GM21526 (cell line): ENCODE measurements around the gene JARID2.

ENCODE experiments used
- ATAC-seq: cut with Tn5 transposase; IDR thresholded peaks from one replicate; pipeline ENCODE4 v1.9.1; 2021; ENCODE audit warnings: moderate library complexity; ENCODE audit not compliant: unreplicated experiment, low FRiP score

Gene JARID2

GRCh38 chr6:15349379-15349778 lies 103.5 kb downstream of the JARID2 start:
- ATAC-seq = no peak

DNA sequence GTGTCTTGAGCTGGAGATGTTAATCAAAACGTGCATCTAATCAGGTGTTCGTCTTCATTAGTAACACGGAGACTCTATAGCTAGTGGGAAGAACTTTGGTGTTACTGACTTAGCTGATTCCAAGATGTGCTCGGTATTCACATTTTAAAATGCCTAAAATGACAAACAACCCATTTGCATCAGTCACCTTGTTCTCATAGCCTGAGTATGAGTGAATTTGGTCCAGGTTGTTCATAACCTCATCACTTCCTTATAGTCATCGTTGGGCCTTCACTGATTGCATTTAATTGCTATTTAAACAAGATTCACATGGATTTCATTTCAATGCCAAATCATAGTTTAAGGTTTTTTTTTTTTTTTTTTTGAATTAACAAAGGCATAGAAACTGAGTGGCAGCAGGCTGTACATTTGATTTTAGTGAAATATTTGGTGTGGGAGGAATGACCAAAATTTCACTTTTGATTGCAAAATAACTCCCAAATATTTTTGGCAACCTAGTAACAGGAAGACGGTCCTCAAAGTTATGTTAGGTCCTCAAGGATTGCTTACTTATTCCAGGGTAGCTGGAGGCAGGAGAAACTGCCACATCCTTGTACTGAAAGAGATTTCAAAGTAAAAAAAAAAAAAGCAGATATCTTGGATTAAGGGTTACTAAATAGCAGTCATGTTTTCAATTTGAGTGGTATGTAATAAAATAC lies 104.7 kb downstream of the JARID2 start:
- ATAC-seq = no peak

DNA sequence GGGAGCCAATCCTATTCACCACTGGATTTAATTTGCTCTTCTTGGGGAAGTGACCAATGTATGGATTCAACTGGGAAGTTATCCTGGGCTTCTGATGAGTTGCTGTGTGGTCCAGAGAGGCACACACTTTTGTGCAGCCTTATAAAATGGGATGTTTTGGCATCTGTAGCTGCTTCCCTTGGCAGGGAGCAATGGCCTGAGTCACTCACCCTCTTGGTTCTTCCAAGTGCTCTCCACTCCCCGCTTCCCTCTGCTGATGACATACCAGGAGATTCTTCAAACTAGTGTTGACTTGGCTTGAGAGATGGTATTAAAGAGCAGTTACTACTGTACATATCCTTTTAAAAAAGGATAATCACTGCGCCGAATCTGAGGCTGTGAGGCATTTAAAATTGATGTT lies 105.8 kb downstream of the JARID2 start:
- no peak for ATAC-seq

GRCh38 chr6:15352220-15352619 lies 106.4 kb downstream of the JARID2 start:
- no peak for ATAC-seq

DNA sequence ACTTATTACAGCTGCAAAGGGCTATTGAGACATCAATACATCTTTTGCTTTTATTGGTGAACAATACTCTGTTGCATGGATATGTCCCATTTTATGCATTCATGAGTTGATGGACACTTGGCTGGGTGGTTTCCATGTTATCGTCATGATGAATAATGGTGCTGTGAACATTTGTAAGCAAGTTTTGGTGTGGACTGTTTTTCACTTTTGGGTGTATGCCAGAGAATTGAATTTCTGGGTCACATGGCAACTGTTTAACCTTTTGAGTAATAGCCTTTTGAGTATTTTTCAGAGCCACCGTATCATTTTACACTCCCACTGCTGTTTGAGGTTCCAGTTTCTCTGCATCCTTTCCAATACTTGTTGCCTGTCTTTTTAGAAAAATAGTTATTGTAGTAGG lies 107.0 kb downstream of the JARID2 start:
- ATAC-seq = no peak

DNA sequence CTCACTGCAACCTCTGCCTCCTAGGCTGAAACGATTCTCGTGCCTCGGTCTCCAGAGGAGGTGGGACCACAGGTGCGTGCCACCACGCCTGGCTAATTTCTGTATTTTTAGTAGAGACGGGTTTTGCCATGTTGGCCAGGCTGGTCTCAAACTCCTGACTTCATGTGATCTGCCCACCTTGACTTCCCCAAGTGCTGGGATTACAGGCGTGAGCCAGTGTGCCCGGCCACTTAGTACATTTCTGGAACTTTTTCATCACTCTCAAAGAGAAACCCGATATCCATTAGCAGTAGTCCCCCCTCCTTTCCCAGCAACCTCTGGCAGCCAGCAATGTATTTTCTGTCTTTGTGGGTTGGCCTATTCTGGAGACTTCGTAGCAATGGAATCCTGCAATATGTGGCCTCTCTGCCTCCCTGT lies 109.8 kb downstream of the JARID2 start:
- ATAC-seq = no peak

GRCh38 chr6:15356179-15356578 lies 110.3 kb downstream of the JARID2 start:
- no peak for ATAC-seq

- ATAC-seq = no peak
These were observed 111.1 kb downstream of the JARID2 start for GRCh38 chr6:15356937-15357336.

DNA sequence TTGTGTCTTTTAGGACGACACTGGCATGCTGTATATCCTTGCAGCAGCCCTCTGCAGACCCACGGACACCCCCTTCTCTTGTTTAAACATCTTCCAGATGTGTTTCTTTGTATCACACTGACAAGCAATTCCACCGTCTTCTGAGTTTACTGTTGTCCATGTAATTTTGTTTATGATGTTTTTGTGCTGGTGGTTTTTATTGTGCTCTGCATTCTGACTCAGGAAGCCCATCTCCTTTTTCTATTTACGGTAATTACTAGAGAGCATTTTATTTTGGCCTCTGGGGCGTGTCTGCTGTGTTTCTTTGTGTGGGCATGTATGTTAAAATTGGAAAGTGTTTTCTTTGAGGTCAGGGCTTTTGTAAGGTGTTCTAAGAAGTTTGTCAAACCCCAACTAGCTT lies 111.9 kb downstream of the JARID2 start:
- ATAC-seq = no peak

GRCh38 chr6:15358579-15359327 lies 112.9 kb downstream of the JARID2 start:
- ATAC-seq = no peak

DNA sequence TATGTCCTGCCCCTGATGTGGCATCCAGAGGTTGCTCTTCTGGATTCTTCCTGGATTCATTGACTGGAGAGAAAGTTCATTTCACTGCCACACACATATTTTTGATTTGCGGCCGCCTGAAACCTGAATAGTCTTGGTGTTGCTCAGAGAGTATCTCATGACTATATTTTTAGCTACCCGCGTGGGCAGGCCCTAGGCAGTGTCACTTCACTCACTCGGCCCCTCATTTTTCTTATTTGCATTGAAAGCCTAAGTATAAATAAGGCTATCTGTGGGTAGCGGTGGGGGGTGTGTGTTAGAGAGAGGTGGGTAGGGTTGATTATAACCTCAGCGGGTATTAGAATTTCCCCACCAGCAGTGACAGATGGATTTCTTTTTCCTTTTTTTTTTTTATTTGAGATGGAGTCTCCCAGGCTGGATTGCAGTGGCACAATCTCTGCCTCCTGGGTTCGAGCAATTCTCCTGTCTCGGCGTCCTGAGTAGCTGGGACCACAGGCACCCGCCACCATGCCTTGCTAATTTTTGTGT lies 113.5 kb downstream of the JARID2 start:
- peak; percentile 66 for ATAC-seq

DNA sequence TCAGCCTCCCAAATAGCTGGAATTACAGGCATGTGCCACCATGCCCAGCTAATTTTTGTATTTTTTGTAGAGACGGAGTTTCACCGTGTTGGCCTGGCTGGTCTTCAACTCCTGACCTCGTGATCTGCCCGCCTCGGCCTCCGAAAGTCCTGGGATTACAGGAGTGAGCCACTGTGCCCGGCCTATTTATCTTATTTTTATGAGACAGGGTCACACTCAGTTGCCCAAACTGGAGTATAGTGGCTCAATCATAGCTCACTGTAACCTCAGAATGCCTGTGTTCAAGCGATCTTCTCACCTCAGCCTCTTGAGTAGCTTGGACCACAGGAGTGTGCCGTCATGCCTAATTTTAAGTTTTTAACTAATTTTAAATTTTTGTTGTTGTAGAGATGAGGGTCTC lies 114.4 kb downstream of the JARID2 start:
- no peak for ATAC-seq

- no peak for ATAC-seq
These were observed 115.3 kb downstream of the JARID2 start for GRCh38 chr6:15361197-15361596.

GRCh38 chr6:15362274-15363160 lies 116.6 kb downstream of the JARID2 start:
- no peak for ATAC-seq

DNA sequence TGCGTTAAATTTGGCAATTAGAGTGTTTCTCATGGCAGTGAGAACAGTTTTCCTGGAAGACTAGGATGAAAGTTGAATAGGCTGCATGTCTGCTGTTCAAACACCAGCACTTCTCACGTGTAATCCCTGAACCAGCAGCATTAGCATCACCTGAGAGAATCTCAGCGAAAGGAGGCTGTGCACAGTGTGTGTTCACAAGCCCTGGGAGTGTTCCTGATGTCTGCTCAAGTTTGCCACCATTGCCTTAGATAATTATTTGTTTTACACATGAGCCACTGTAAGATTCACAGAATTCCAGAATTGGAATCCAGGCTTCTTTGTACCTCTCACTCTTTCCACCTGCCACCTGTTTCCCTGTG lies 117.3 kb downstream of the JARID2 start:
- ATAC-seq = no peak

GRCh38 chr6:15363523-15364400 lies 117.9 kb downstream of the JARID2 start:
- peak; percentile 24 for ATAC-seq

- no peak for ATAC-seq
These were observed 118.7 kb downstream of the JARID2 start for GRCh38 chr6:15364401-15365037.

DNA sequence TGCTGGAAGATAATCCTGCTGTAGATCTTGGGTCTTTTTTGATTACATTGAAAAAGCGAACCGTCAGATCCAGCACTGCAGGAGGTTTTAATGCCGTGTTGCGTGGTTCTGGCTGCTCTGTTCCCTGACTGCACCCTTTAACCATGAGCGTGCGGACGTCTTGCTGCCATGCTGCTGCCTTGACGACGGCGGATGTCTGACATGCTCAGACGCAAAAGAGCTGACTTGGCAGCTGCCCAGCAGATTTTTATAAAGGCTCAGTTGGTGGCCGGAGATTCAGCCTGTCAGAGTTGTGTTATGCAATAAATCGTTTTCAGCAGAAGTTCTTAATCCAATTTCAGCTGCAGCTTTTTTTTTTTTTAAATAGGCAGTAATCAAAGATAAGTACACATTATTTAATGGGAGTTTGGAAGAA lies 119.4 kb downstream of the JARID2 start:
- ATAC-seq = no peak

GRCh38 chr6:15366003-15366535 lies 120.2 kb downstream of the JARID2 start:
- ATAC-seq = no peak
